Peyer's patch (tissue), 4 donors: Measurements from ENCODE around the gene PFN2. TPM values are rescaled to one million over a fixed set of nuclear protein-coding genes. Genes with fewer than 3 reads are reported as not detected.

Experiments
- DNase-seq, 3 donors: peaks; one replicate each; pipeline ENCODE4 v3.0.0-alpha.2; 2017 to 2019
- H3K27ac ChIP-seq, 4 donors: fragments of 200-600 bp; sonication (generic); one replicate each; pipeline ENCODE4 v1.5.1; 2016 to 2019
- H3K27me3 ChIP-seq, 2 donors: fragments of 200-600 bp; sonication (generic); one replicate each; pipeline ENCODE4 v1.5.1; 2019
- H3K36me3 ChIP-seq, 3 donors: fragments of 200-600 bp; sonication (generic); one replicate each; pipeline ENCODE4 v1.5.1; 2016 to 2019
- H3K4me1 ChIP-seq, 4 donors: fragments of 200-600 bp; sonication (generic); one replicate each; pipeline ENCODE4 v1.5.1; 2016 to 2019
- H3K4me3 ChIP-seq, 4 donors: fragments of 200-600 bp; sonication (generic); 1 replicate in 3 of 4; 2 replicates in 1 of 4; pipeline ENCODE4 v1.5.1; 2016 to 2019; ENCODE audit warnings: mild to moderate bottlenecking in 1 of 4
- H3K9me3 ChIP-seq, 4 donors: fragments of 200-600 bp; sonication (generic); one replicate each; pipeline ENCODE4 v1.5.1; 2016 to 2019; ENCODE audit warnings: mild to moderate bottlenecking in 1 of 4
- CTCF ChIP-seq, 6 experiments: fragments of 450-650 bp in 4 of 6; fragments of 200-600 bp in 2 of 6; sonication (generic) in 1 of 6; IDR thresholded peaks; one replicate each; pipeline ENCODE4 v1.5.1; 2017 to 2019; ENCODE audit warnings: antibody characterized with exemption in 6 of 6, mild to moderate bottlenecking in 3 of 6, moderate library complexity in 1 of 6
- POLR2A ChIP-seq, 2 donors: fragments of 450-650 bp; IDR thresholded peaks; one replicate each; pipeline ENCODE4 v1.5.1; 2017; ENCODE audit warnings: antibody characterized with exemption in 2 of 2, mild to moderate bottlenecking in 2 of 2, moderate library complexity in 2 of 2
- total RNA-seq, 4 donors: library from RNA; depleted of rRNA; stranded (reverse); fragments of >200 nt; gene quantifications; one replicate each; pipeline ENCODE4 v1.1.0, GENCODE V29; 2016

Gene PFN2
- total RNA-seq, 4 donors from 2014 or later: 39.6 to 69.6 (median 60.9) TPM

- no peaks in the 10 kb centered on the region for H3K27me3 ChIP-seq
- no peaks in the 10 kb centered on the region for H3K9me3 ChIP-seq
- peak overlapping the region; percentile 72 to 96 (median 86) for H3K4me3 ChIP-seq
- DNase-seq: peak; percentile 39 to 73 (median 70)
- no peak for TF ChIP-seq CTCF (IDR thresholded peaks at IDR 0.05)
- no peaks in the 10 kb centered on the region for H3K36me3 ChIP-seq
- peak overlapping the region; percentile 71 to 92 (median 84) for H3K27ac ChIP-seq
- H3K4me1 ChIP-seq: peaks cover 0 to 20% (median 5%) of the 10 kb centered on the region in 4 donors
Measured at GRCh38 chr3:149971403-149972075, 844 bp upstream of the PFN2 start.

DNA sequence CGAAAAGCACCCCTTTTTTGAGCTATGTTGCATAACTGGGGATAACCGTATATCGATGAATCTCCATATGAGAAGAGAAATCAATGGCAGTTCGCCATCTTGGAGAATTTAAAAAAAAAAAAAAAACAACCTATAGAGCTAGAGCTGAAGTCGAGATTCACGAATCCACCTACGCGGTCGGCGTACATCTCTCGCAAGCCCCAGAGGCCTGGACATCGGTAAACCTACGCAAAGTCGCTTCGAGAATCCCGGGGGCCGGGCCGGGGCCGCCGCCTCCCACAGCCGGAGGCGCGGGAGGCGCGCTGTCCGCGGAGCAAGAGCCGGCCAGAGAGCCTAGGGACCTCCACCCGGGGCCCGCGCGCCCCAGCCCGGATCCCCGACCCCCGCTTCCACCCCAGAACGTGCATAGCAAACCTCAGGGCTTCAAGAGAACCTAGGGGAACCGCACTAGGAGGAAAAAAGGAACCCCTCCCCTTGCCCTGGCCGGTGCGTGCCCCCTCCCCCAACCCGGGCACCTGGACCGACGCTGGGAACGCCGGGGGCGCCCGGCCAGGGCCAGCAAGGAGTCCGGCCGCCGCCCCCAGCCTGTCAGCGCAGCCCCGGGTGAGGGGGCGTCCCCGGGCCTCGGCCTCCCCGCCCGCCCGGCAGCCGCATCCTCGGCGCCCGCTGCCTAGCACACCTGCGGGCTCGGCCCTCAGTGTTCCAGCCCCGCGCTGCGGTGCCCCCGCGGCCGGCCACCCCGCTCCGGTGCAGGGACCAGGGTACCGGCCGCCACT is 567 bp downstream of the PFN2 start:
- peak overlapping the region; percentile 71 to 92 (median 84) for H3K27ac ChIP-seq
- peaks cover 0 to 21% (median 5%) of the 10 kb centered on the region in 4 donors for H3K4me1 ChIP-seq
- TF ChIP-seq CTCF (IDR thresholded peaks at IDR 0.05) (no peak), POLR2A (IDR thresholded peaks at IDR 0.05) (no peak)
- H3K27me3 ChIP-seq: no peaks in the 10 kb centered on the region
- DNase-seq: peak; percentile 65 to 93 (median 86)
- H3K4me3 ChIP-seq: peak overlapping the region; percentile 72 to 96 (median 86)
- H3K9me3 ChIP-seq: no peaks in the 10 kb centered on the region
- no peaks in the 10 kb centered on the region for H3K36me3 ChIP-seq

- Histone ChIP-seq H3K9me3 (no peaks in the 10 kb centered on the region), H3K4me3 (peak overlapping the region; percentile 72 to 96 (median 86)), H3K27ac (peak overlapping the region in 3 of 4 donors; percentile 17 to 91 (median 45)), H3K36me3 (no peaks in the 10 kb centered on the region), H3K4me1 (peaks cover 0 to 29% (median 5%) of the 10 kb centered on the region in 4 donors), H3K27me3 (no peaks in the 10 kb centered on the region)
- TF ChIP-seq POLR2A (IDR thresholded peaks at IDR 0.05) (no peak), CTCF (IDR thresholded peaks at IDR 0.05) (peak in 1 of 6 experiments; percentile 15)
- DNase-seq: peak in 1 of 3 donors; percentile 50
Measured at GRCh38 chr3:149969110-149969939, 1.4 kb downstream of the PFN2 start.

DNA sequence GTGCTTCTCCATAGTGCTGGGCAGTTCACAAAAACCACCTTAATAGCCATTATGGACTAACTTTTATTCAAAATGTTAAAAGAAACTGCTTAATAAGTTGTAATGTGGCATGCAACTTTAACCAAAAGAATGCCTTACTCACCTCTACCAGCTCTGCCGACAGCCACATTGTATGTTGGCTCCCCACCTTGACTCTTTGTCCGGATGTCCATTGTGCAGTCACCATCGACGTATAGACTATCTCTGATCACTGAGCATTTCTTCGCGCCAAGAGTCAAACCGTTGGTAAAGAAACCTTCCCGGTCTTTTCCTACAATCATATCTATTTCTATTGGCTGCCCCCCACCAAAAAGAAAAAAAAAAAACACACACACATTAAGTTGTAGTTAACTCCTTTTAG is 2.5 kb downstream of the PFN2 start:
- no peaks in the 10 kb centered on the region for H3K36me3 ChIP-seq
- H3K27ac ChIP-seq: no peak overlapping the region
- no peaks in the 10 kb centered on the region for H3K9me3 ChIP-seq
- H3K4me1 ChIP-seq: peaks cover 0 to 30% (median 5%) of the 10 kb centered on the region in 4 donors
- no peaks in the 10 kb centered on the region for H3K27me3 ChIP-seq
- no peak for DNase-seq
- TF ChIP-seq CTCF (IDR thresholded peaks at IDR 0.05): no peak
- TF ChIP-seq POLR2A (IDR thresholded peaks at IDR 0.05): no peak
- no peak overlapping the region for H3K4me3 ChIP-seq

DNA sequence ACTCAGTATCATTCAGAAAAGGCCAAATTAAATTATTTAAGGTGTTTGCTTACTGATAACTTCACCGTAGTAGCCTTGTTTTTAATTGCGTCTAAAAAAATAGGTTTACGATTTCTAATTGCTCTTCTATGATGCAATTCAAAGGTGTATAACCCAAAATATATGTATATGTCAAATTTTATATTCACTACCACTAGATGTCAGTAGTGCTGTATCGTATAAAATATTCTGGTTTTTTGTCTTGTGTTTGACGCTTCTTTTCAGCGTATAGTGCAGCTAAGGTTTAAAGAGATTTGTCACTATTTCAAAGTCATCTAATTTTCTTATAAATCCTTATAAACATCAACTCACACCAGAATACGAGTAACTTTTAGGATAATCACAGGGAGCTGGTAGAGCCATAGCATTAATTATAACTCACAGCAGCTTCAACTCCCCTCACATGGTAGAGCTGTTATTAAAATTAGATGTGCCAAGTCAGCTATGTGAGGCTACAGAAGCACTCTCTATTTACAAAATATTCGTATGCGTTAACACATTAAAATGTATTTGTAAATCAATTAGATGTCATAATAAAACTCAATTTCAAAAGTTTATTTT is 3.5 kb downstream of the PFN2 start:
- no peak for DNase-seq
- TF ChIP-seq CTCF (IDR thresholded peaks at IDR 0.05) (peak; percentile 10 to 72 (median 62)), POLR2A (IDR thresholded peaks at IDR 0.05) (no peak)

More for the DNA sequence above, 3.5 kb downstream of the PFN2 start:
- no peaks in the 10 kb centered on the region for H3K9me3 ChIP-seq
- no peaks in the 10 kb centered on the region for H3K27me3 ChIP-seq
- peaks cover 0 to 27% (median 5%) of the 10 kb centered on the region in 4 donors for H3K4me1 ChIP-seq
- H3K36me3 ChIP-seq: no peaks in the 10 kb centered on the region
- H3K4me3 ChIP-seq: no peak overlapping the region
- no peak overlapping the region for H3K27ac ChIP-seq
